Endothelial cell of umbilical vein (primary cell): ENCODE measurements around the gene GAS7. TPM values are rescaled to one million over a fixed set of nuclear protein-coding genes. Genes with fewer than 3 reads are reported as not detected.

Experiments used
- BruUV-seq: library from RNA; stranded (reverse); fragments of 400-500 nt; replicated peaks from 2 replicates; lab custom pipeline; 2021; lab: Mats Ljungman, UMichigan
- CTCF ChIA-PET: fragments of 300-600, 350-600 bp; sonication (Branson Sonifier 250); formaldehyde crosslinking; loops from one replicate; lab custom pipeline; 2021; ENCODE audit warnings: antibody characterized with exemption, inconsistent platforms; lab: Charles Lee
- POLR2A ChIA-PET: fragments of 300-600, 350-600 bp; sonication (Branson Sonifier 250); formaldehyde crosslinking; loops from one replicate; lab custom pipeline; 2021; ENCODE audit warnings: antibody characterized with exemption, inconsistent platforms; lab: Charles Lee
- DNase-seq: peaks from one replicate; pipeline ENCODE4 v3.0.0-alpha.2; 2011; ENCODE audit warnings: low read depth, low spot score
- FAIRE-seq: peaks from 2 replicates; lab custom pipeline; 2011; peaks lifted over from hg19 to GRCh38; lab: Jason Lieb, UNC
- H2AFZ ChIP-seq: 2 replicates; pipeline ENCODE4 v1.6.0; 2012; ENCODE audit warnings: low read depth, low read length, control low read depth, inconsistent platforms
- H3K27ac ChIP-seq: 2 replicates; pipeline ENCODE4 v1.5.1; 2011; ENCODE audit warnings: low read depth, mild to moderate bottlenecking, control low read depth, low read length, moderate library complexity; ENCODE audit not compliant: insufficient read depth
- H3K27me3 ChIP-seq, 2 experiments: 2 replicates each; pipeline versions ENCODE4 v1.6.0 to v1.6.1; 2011; ENCODE audit warnings: low read length in 2 of 2, mixed read lengths in 1 of 2; ENCODE audit not compliant: control insufficient read depth in 2 of 2, insufficient read depth in 2 of 2
- H3K36me3 ChIP-seq, 2 experiments: 2 replicates in 1 of 2; 3 replicates in 1 of 2; pipeline ENCODE4 v1.5.1; 2011; ENCODE audit warnings: low read length in 2 of 2, mild to moderate bottlenecking in 1 of 2, moderate library complexity in 1 of 2; ENCODE audit not compliant: control insufficient read depth in 2 of 2, insufficient read depth in 2 of 2; ENCODE audit errors: extremely low read depth in 1 of 2
- H3K4me1 ChIP-seq: 3 replicates; pipeline ENCODE4 v1.5.1; 2011; ENCODE audit warnings: mild to moderate bottlenecking, low read length; ENCODE audit not compliant: control insufficient read depth, insufficient read depth; ENCODE audit errors: extremely low read depth
- H3K4me2 ChIP-seq: 2 replicates; pipeline ENCODE4 v1.6.1; 2011; ENCODE audit warnings: low read length, control low read depth, mixed read lengths; ENCODE audit not compliant: insufficient read depth
- H3K4me3 ChIP-seq, 3 experiments: fragments of 200-600 bp in 1 of 3; sonication (generic), shearing (Covaris generic) in 1 of 3; replicated peaks in 1 of 3; 2 replicates each; pipeline ENCODE4 v1.5.1; 2011 to 2016; ENCODE audit warnings: control low read depth in 3 of 3, low read length in 3 of 3, mild to moderate bottlenecking in 2 of 3, inconsistent platforms in 1 of 3, low read depth in 1 of 3, moderate library complexity in 1 of 3; ENCODE audit not compliant: insufficient read depth in 1 of 3
- H3K79me2 ChIP-seq: 2 replicates; pipeline ENCODE4 v1.6.0; 2012; ENCODE audit warnings: low read length, inconsistent platforms; ENCODE audit not compliant: control insufficient read depth, insufficient read depth
- H3K9ac ChIP-seq: replicated peaks from 2 replicates; pipeline ENCODE3; 2011; ENCODE audit warnings: low read length, control low read depth; ENCODE audit not compliant: insufficient read depth; ENCODE audit errors: extremely low read depth
- H3K9me1 ChIP-seq: replicated peaks from 3 replicates; pipeline ENCODE4 v1.6.0; 2011; ENCODE audit warnings: mild to moderate bottlenecking, low read length; ENCODE audit not compliant: control insufficient read depth, insufficient read depth; ENCODE audit errors: extremely low read depth
- H3K9me3 ChIP-seq: replicated peaks from 2 replicates; pipeline ENCODE4 v1.5.1; 2012; ENCODE audit warnings: low read length, inconsistent platforms; ENCODE audit not compliant: control insufficient read depth, insufficient read depth
- H4K20me1 ChIP-seq: replicated peaks from 2 replicates; pipeline ENCODE3; 2011; ENCODE audit warnings: mild to moderate bottlenecking, low read length; ENCODE audit not compliant: control insufficient read depth, insufficient read depth; ENCODE audit errors: extremely low read depth
- CTCF ChIP-seq, 2 donors: IDR thresholded peaks; 1 replicate in 1 of 2; 2 replicates in 1 of 2; pipeline ENCODE4 v1.5.1; 2011; ENCODE audit warnings: low read length in 2 of 2, mild to moderate bottlenecking in 2 of 2, moderate library complexity in 2 of 2, control low read depth in 1 of 2, inconsistent platforms in 1 of 2, low read depth in 1 of 2; ENCODE audit not compliant: insufficient read depth in 1 of 2; ENCODE audit errors: extremely low read depth in 1 of 2
- EZH2 ChIP-seq: IDR thresholded peaks from 2 replicates; pipeline ENCODE4 v1.6.1; 2012; ENCODE audit warnings: borderline replicate concordance, low read depth, mild to moderate bottlenecking, moderate library complexity, low read length, inconsistent platforms; ENCODE audit not compliant: severe bottlenecking
- FOS ChIP-seq: IDR thresholded peaks from 2 replicates; pipeline ENCODE4 v1.6.1; 2011; ENCODE audit warnings: mild to moderate bottlenecking, low read length, moderate library complexity, borderline replicate concordance; ENCODE audit not compliant: insufficient read depth
- GATA2 ChIP-seq: IDR thresholded peaks from 2 replicates; pipeline ENCODE4 v1.7.0; 2011; ENCODE audit warnings: low read depth, mild to moderate bottlenecking, moderate library complexity, mixed read lengths, low read length; ENCODE audit not compliant: insufficient read length, insufficient read depth
- JUN ChIP-seq: IDR thresholded peaks from 2 replicates; pipeline ENCODE4 v1.6.1; 2011; ENCODE audit warnings: borderline replicate concordance, low read depth; ENCODE audit not compliant: insufficient read length, insufficient read depth
- MAX ChIP-seq: IDR thresholded peaks from 2 replicates; pipeline ENCODE4 v1.6.1; 2011; ENCODE audit not compliant: insufficient read depth, insufficient read length
- MYC ChIP-seq: IDR thresholded peaks from one replicate; pipeline ENCODE4 v1.6.1; 2011; ENCODE audit warnings: mild to moderate bottlenecking, low read depth, low read length
- POLR2A ChIP-seq: IDR thresholded peaks from 2 replicates; pipeline ENCODE4 v1.6.1; 2012; ENCODE audit warnings: low read depth, mild to moderate bottlenecking, control low read depth, low read length
- POLR2AphosphoS5 ChIP-seq: IDR thresholded peaks from 2 replicates; pipeline ENCODE4 v1.6.1; 2012; ENCODE audit warnings: low read depth, mild to moderate bottlenecking, control low read depth, low read length, moderate library complexity; ENCODE audit not compliant: insufficient read depth
- dilution Hi-C: fragments of 300-500 bp; cut with MboI; formaldehyde crosslinking; loops from one replicate; pipeline ENCODE4 v1.15.0; 2019; ENCODE audit warnings: low sequenced_read_pairs; ENCODE audit not compliant: extremely low pct_ligation_motif_present
- intact Hi-C: fragments of 100-400 bp; cut with micrococcal nuclease; formaldehyde crosslinking; loops from one replicate; pipeline ENCODE4 v1.10.0; 2022
- polyA plus RNA-seq, 4 experiments: library from polyadenylated mRNA; depleted of rRNA in 3 of 4; stranded (reverse) in 3 of 4; unstranded in 1 of 4; fragments of >200 nt; gene quantifications; 2 replicates each; pipeline versions ENCODE4 v1.2.1 to v1.2.3, GENCODE V29; 2011 to 2012; ENCODE audit warnings: missing spikeins in 1 of 4
- total RNA-seq: library from RNA; stranded (reverse); gene quantifications from 2 replicates; pipeline ENCODE4 v1.2.3, GENCODE V29; 2021

Gene GAS7
- total and polyA plus RNA-seq, 2 donors (not counting 3 experiments of a cell fraction or from before 2014, with no cell fraction given), result not detected

- Histone ChIP-seq H4K20me1 (no peaks in the 10 kb centered on the region), H3K4me3 (no peak overlapping the region), H3K9me3 (peaks cover 6% of the 10 kb centered on the region), H3K27me3 (no peaks in the 10 kb centered on the region), H3K9ac (no peak overlapping the region), H3K79me2 (no peaks in the 10 kb centered on the region), H3K36me3 (no peaks in the 10 kb centered on the region), H2AFZ (no peak overlapping the region), H3K4me2 (no peak overlapping the region), H3K9me1 (no peaks in the 10 kb centered on the region), H3K4me1 (no peaks in the 10 kb centered on the region), H3K27ac (no peak overlapping the region)
- no TSS peak for BruUV-seq
- ChIA-PET CTCF (no interaction called here), POLR2A (no interaction called here)
- intact Hi-C loops, result no loop called here
- no peak for TF ChIP-seq EZH2
- no peak for TF ChIP-seq JUN
- no peak for TF ChIP-seq POLR2AphosphoS5
- no peak for TF ChIP-seq GATA2
- TF ChIP-seq MAX, result no peak
- no peak for TF ChIP-seq MYC
- TF ChIP-seq POLR2A, result no peak
- TF ChIP-seq FOS, result no peak
- no peak for TF ChIP-seq CTCF (IDR thresholded peaks at IDR 0.05; ENCODE audit: extremely low read depth in 1 of 2, insufficient read depth in 1 of 2, low read depth in 1 of 2, low read length in 2 of 2)
- FAIRE-seq (no peak), DNase-seq (no peak)
- dilution Hi-C loops, result no loop called here
These were observed 162.5 kb downstream of the GAS7 start for GRCh38 chr17:10035885-10036284.
